Endodermal cell (in vitro differentiated cells): ENCODE measurements around the gene DIRAS2. TPM values are rescaled to one million over a fixed set of nuclear protein-coding genes. Genes with fewer than 3 reads are reported as not detected.

ENCODE experiments used
- DNase-seq: peaks from one replicate; pipeline ENCODE4 v3.0.0-alpha.2; 2017
- H3K27ac ChIP-seq: 2 replicates; pipeline ENCODE4 v1.5.1; 2013; ENCODE audit warnings: mild to moderate bottlenecking, low read depth, low read length, moderate library complexity
- H3K27me3 ChIP-seq: 2 replicates; pipeline ENCODE4 v1.6.1; 2013; ENCODE audit warnings: mild to moderate bottlenecking, low read length, moderate library complexity; ENCODE audit not compliant: insufficient read depth, control insufficient read depth, poor library complexity, severe bottlenecking
- H3K36me3 ChIP-seq: 2 replicates; pipeline ENCODE4 v1.7.0; 2013; ENCODE audit warnings: mild to moderate bottlenecking, low read length, moderate library complexity; ENCODE audit not compliant: control insufficient read depth, insufficient read depth
- H3K4me1 ChIP-seq: one replicate; pipeline ENCODE4 v1.7.0; 2013; ENCODE audit warnings: low read length; ENCODE audit not compliant: control insufficient read depth, insufficient read depth
- H3K4me3 ChIP-seq: 2 replicates; pipeline ENCODE4 v1.5.1; 2013; ENCODE audit warnings: mild to moderate bottlenecking, low read length, moderate library complexity
- H3K9ac ChIP-seq: 2 replicates; pipeline ENCODE4 v1.6.1; 2013; ENCODE audit warnings: mild to moderate bottlenecking, low read length, moderate library complexity; ENCODE audit not compliant: poor library complexity, severe bottlenecking; ENCODE audit errors: extremely low read depth
- H3K9me3 ChIP-seq: 2 replicates; pipeline ENCODE4 v1.6.1; 2013; ENCODE audit warnings: mild to moderate bottlenecking, low read length, moderate library complexity; ENCODE audit not compliant: control insufficient read depth
- H3K27ac Mint-ChIP-seq: 2 replicates; pipeline ENCODE4 v1.8.0; 2020; ENCODE audit warnings: mixed read lengths
- H3K27me3 Mint-ChIP-seq: 2 replicates; pipeline ENCODE4 v1.8.0; 2021; ENCODE audit warnings: mild to moderate bottlenecking, mixed read lengths; ENCODE audit not compliant: insufficient read depth
- H3K36me3 Mint-ChIP-seq: 2 replicates; pipeline ENCODE4 v1.8.0; 2020; ENCODE audit warnings: low read depth, mixed read lengths
- H3K4me1 Mint-ChIP-seq: 2 replicates; pipeline ENCODE4 v1.8.0; 2020; ENCODE audit warnings: mixed read lengths
- H3K4me3 Mint-ChIP-seq: 2 replicates; pipeline ENCODE4 v1.8.0; 2020; ENCODE audit warnings: mild to moderate bottlenecking, moderate library complexity, mixed read lengths
- H3K9me3 Mint-ChIP-seq: 2 replicates; pipeline ENCODE4 v1.8.0; 2020; ENCODE audit warnings: mild to moderate bottlenecking, mixed read lengths
- CTCF ChIP-seq: fragments of 200-600 bp; sonication (generic); conservative IDR thresholded peaks from 2 replicates; pipeline ENCODE4 v1.5.0; 2021; ENCODE audit warnings: antibody characterized with exemption, mild to moderate bottlenecking
- WGBS, 2 experiments: methylation state at CpG; one replicate each; pipeline versions ENCODE4 v1.1.5 to v1.1.7; 2013; ENCODE audit warnings: missing lambda C conversion rate in 2 of 2, mixed read lengths in 1 of 2; ENCODE audit not compliant: insufficient coverage in 1 of 2, insufficient read length in 1 of 2; 5-methylcytosine and 5-hydroxymethylcytosine counted together
- total RNA-seq, 2 donors: library from RNA; stranded (reverse); fragmentation: NEBNext Ultra II Directional in 1 of 2; extraction: Animal tissue kit (Norgen Biotek cat#: 25700) in 1 of 2; gene quantifications; 2 replicates in 1 of 2; 3 replicates in 1 of 2; pipeline ENCODE4 v1.2.1, GENCODE V29; 2021

Gene DIRAS2
- total RNA-seq, 2 donors from 2014 or later, result 0.07 TPM; not detected in 1

DNA sequence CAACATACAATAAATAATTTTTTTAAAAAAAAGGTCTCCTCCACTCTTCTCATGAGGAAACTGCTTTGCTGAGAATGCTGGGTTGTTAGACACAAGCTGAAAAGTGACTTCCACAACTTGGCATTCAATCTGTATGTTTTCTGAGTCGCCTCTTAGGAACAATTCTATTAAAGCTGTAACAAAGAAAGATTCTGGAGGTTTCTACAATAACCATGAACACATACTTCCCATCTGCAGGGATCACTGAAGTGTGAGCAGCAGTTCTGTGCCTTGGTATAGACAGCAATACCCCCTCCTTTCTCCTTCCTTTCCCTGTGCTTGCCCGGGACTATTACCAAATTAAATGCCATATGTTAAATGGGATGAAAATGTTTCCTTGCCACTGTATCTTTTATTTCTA lies 1.5 kb downstream of the DIRAS2 start:
- TF ChIP-seq CTCF, result no peak
- Histone ChIP-seq H3K4me1 (no peaks in the 10 kb centered on the region), H3K9ac (no peak overlapping the region), H3K36me3 (no peaks in the 10 kb centered on the region), H3K4me3 (no peak overlapping the region), H3K9me3 (no peaks in the 10 kb centered on the region), H3K27me3 (peaks cover 47% of the 10 kb centered on the region), H3K27ac (no peak overlapping the region)
- H3K4me3 Mint-ChIP-seq, result no peak overlapping the region
- H3K27ac Mint-ChIP-seq, result no peak overlapping the region
- peaks cover 71% of the 10 kb centered on the region for H3K27me3 Mint-ChIP-seq
- H3K4me1 Mint-ChIP-seq, result peaks cover 8% of the 10 kb centered on the region
- 67 to 72% methylated on average over 1 of the region's 2 CpGs for WGBS, 2 experiments
- no peaks in the 10 kb centered on the region for H3K9me3 Mint-ChIP-seq
- H3K36me3 Mint-ChIP-seq, result no peaks in the 10 kb centered on the region
- no peak for DNase-seq

DNA sequence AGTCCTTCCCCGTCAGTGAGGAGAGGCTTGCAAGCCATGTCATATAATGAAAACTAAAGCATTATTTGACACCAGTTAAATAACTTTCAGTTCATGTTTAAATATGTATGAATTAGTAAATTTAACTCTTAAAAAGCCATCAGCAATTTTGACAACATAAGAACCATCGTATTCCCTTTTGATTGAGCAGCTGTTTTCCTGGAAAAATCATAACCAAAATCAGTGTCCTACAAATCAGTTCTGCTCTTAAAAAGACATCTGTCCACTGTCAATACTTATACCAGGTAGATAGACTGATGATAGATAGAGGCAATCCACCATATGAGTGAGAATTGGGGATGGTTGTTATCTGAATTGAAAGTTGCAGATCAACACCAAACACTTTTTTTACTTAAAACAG lies 2.3 kb downstream of the DIRAS2 start:
- TF ChIP-seq CTCF, result no peak
- no peak for DNase-seq
- H3K4me3 Mint-ChIP-seq, result no peak overlapping the region
- H3K36me3 ChIP-seq, result no peaks in the 10 kb centered on the region
- WGBS, 2 experiments, result 80 to 98% methylated on average over 1 to 2 of the region's 2 CpGs
- peaks cover 47% of the 10 kb centered on the region for H3K27me3 ChIP-seq
- no peaks in the 10 kb centered on the region for H3K36me3 Mint-ChIP-seq
- peaks cover 64% of the 10 kb centered on the region for H3K27me3 Mint-ChIP-seq
- H3K9me3 ChIP-seq, result no peaks in the 10 kb centered on the region
- no peak overlapping the region for H3K9ac ChIP-seq
- no peak overlapping the region for H3K27ac ChIP-seq
- no peaks in the 10 kb centered on the region for H3K4me1 ChIP-seq
- no peak overlapping the region for H3K27ac Mint-ChIP-seq
- H3K4me3 ChIP-seq, result no peak overlapping the region
- H3K9me3 Mint-ChIP-seq, result no peaks in the 10 kb centered on the region
- H3K4me1 Mint-ChIP-seq, result peaks cover 8% of the 10 kb centered on the region

GRCh38 chr9:90637626-90638025 lies 5.0 kb downstream of the DIRAS2 start:
- Mint-ChIP-seq H3K9me3 (no peaks in the 10 kb centered on the region), H3K4me1 (peaks cover 8% of the 10 kb centered on the region), H3K27ac (no peak overlapping the region), H3K36me3 (no peaks in the 10 kb centered on the region), H3K4me3 (no peak overlapping the region), H3K27me3 (peaks cover 43% of the 10 kb centered on the region)
- no peak overlapping the region for H3K4me3 ChIP-seq
- H3K9me3 ChIP-seq, result no peaks in the 10 kb centered on the region
- DNase-seq, result no peak
- no peak overlapping the region for H3K9ac ChIP-seq
- peaks cover 38% of the 10 kb centered on the region for H3K27me3 ChIP-seq
- WGBS, 2 experiments, result 90 to 100% methylated on average over 3 to 7 of the region's 7 CpGs
- H3K36me3 ChIP-seq, result no peaks in the 10 kb centered on the region
- H3K4me1 ChIP-seq, result no peaks in the 10 kb centered on the region
- TF ChIP-seq CTCF, result no peak
- H3K27ac ChIP-seq, result no peak overlapping the region
